ENCODE data around the gene SNRPD3. TPM values are rescaled to one million over a fixed set of nuclear protein-coding genes. Genes with fewer than 3 reads are reported as not detected.
A peak's percentile ranks its signal among the peaks of the same experiment; 100 is the strongest.

Gene SNRPD3
- 62.9 TPM for total RNA-seq
- long read RNA-seq, transcript SNRPD3-201 (4 exons, 1,763 nt): major isoform, 42 of 48 reads
- long read RNA-seq, partial matches to known transcripts: 1 of 48 reads
- long read RNA-seq, other reads (novel, unspliced or antisense): 5 of 48 reads

GRCh38 chr22:24555165-24556039 is at the start of gene SNRPD3:
Gene SNRPD3, plus strand, starts transcription at chr22:24555999. Its CDS starts 1,676 bp downstream, at chr22:24557675.
- DNase-seq (ENCODE audit: low spot score): peak; percentile 100
- intact Hi-C loops (cut with DNase I): no loop called here

- DNase-seq (ENCODE audit: low spot score): no peak
- intact Hi-C loops (cut with DNase I): loop anchor here (5.0 kb wide), 1 partner anchor 85 kb away; no protein-coding TSS in a partner anchor
Measured at GRCh38 chr22:24506802-24507438, 48.9 kb upstream of the SNRPD3 start.

GRCh38 chr22:24507716-24508115 is 48.1 kb upstream of the SNRPD3 start:
- intact Hi-C loops (cut with DNase I): loop anchor here (5.0 kb wide), 1 partner anchor 85 kb away; no protein-coding TSS in a partner anchor
- no peak for DNase-seq (ENCODE audit: low spot score)

GRCh38 chr22:24510637-24511625 is 44.9 kb upstream of the SNRPD3 start:
- no peak for DNase-seq (ENCODE audit: low spot score)
- intact Hi-C loops (cut with DNase I): loop anchor here (5.0 kb wide), 1 partner anchor 184 kb away; no protein-coding TSS in a partner anchor

- no peak for DNase-seq (ENCODE audit: low spot score)
- intact Hi-C loops (cut with DNase I): loop anchor here (5.0 kb wide), 1 partner anchor 185 kb away; no protein-coding TSS in a partner anchor
Measured at GRCh38 chr22:24512043-24512442, 43.8 kb upstream of the SNRPD3 start.

- no peak for DNase-seq (ENCODE audit: low spot score)
- intact Hi-C loops (cut with DNase I): loop anchor here (5.0 kb wide), 1 partner anchor 186 kb away; no protein-coding TSS in a partner anchor
Measured at GRCh38 chr22:24513378-24514240, 42.2 kb upstream of the SNRPD3 start.

- DNase-seq (ENCODE audit: low spot score): no peak
- intact Hi-C loops (cut with DNase I): loop anchor here (5.0 kb wide), 1 partner anchor 187 kb away; no protein-coding TSS in a partner anchor
Measured at GRCh38 chr22:24514241-24515026, 41.4 kb upstream of the SNRPD3 start.

GRCh38 chr22:24515027-24515338 is 40.8 kb upstream of the SNRPD3 start:
- DNase-seq (ENCODE audit: low spot score): no peak
- intact Hi-C loops (cut with DNase I): no loop called here

- intact Hi-C loops (cut with DNase I): no loop called here
- DNase-seq (ENCODE audit: low spot score): no peak
Measured at GRCh38 chr22:24516301-24516737, 39.5 kb upstream of the SNRPD3 start.

GRCh38 chr22:24517446-24517845 is 38.4 kb upstream of the SNRPD3 start:
- intact Hi-C loops (cut with DNase I): no loop called here
- no peak for DNase-seq (ENCODE audit: low spot score)

- DNase-seq (ENCODE audit: low spot score): no peak
- intact Hi-C loops (cut with DNase I): no loop called here
Measured at GRCh38 chr22:24518228-24518627, 37.6 kb upstream of the SNRPD3 start.

GRCh38 chr22:24518771-24519485 is 36.9 kb upstream of the SNRPD3 start:
- intact Hi-C loops (cut with DNase I): no loop called here
- no peak for DNase-seq (ENCODE audit: low spot score)

- no peak for DNase-seq (ENCODE audit: low spot score)
- intact Hi-C loops (cut with DNase I): no loop called here
Measured at GRCh38 chr22:24519496-24519895, 36.3 kb upstream of the SNRPD3 start.

- intact Hi-C loops (cut with DNase I): no loop called here
- no peak for DNase-seq (ENCODE audit: low spot score)
Measured at GRCh38 chr22:24521791-24522245, 34.0 kb upstream of the SNRPD3 start.

GRCh38 chr22:24523873-24524272 is 31.9 kb upstream of the SNRPD3 start:
- intact Hi-C loops (cut with DNase I): loop anchor here (2.0 kb wide), 1 partner anchor 19 kb away; no protein-coding TSS in a partner anchor
- DNase-seq (ENCODE audit: low spot score): no peak

- peak; percentile 90 for DNase-seq (ENCODE audit: low spot score)
- intact Hi-C loops (cut with DNase I): loop anchor here (2.0 to 5.0 kb wide), 3 partner anchors 21 to 203 kb away; no protein-coding TSS in a partner anchor
Measured at GRCh38 chr22:24525416-24526037, 30.3 kb upstream of the SNRPD3 start.

Data from cardiac septum (tissue), 1 donor.